K562 (cell line): ENCODE results near the gene PELI2.

Experiments
- CC2D1A ChIP-seq: fragments of 450-650 bp; IDR thresholded peaks from 2 replicates; pipeline ENCODE4 v1.6.1; 2017; ENCODE audit warnings: mild to moderate bottlenecking
- KDM1A ChIP-seq, 2 experiments: fragments of 450-650 bp; IDR thresholded peaks; 2 replicates each; pipeline ENCODE4 v1.6.1; 2016; ENCODE audit warnings: mild to moderate bottlenecking in 2 of 2

DNA sequence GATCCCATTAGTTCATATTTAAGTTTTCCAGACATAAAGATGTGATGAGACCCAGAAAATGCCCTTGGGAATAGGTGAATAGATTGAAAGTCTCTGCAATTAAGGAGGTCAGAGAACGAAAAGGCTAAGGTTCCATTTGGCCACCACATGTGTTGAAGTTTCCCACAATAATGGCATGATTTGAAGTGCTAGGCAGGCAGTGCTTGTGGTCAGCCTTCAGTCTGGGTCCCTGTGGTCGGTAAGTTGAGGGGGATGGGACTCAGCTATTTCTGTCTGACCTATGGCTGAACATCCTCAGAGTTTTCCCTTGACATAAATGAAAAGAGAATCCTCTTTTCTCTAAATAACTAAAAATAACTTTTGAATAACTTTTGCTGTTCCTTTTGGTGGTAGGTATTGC is 92.4 kb downstream of the PELI2 start:
- TF ChIP-seq KDM1A (IDR thresholded peaks at IDR 0.05) (no peak), CC2D1A (no peak)
